ENCODE data around the gene CCK. TPM values are rescaled to one million over a fixed set of nuclear protein-coding genes. Genes with fewer than 3 reads are reported as not detected.

Gene CCK
- polyA plus RNA-seq, 2 of the 4 experiments (the other 2 are of a cell fraction): 0.16 to 0.36 TPM

GRCh38 chr3:42271786-42272185 is 5.8 kb upstream of the CCK start:
- DNase-seq (ENCODE audit: low read depth in 1 of 2, low spot score in 1 of 2) (no peak), FAIRE-seq (no peak), ATAC-seq (no peak)
- Histone ChIP-seq H3K4me3 (no peak overlapping the region), H3K4me2 (no peak overlapping the region), H3K27ac (no peak overlapping the region), H3K4me1 (no peaks in the 10 kb centered on the region), H3K9me3 (no peaks in the 10 kb centered on the region)
- no peak for TF ChIP-seq SMC3 (IDR thresholded peaks at IDR 0.05)
- TF ChIP-seq JUN (IDR thresholded peaks at IDR 0.05): no peak
- TF ChIP-seq TFCP2L1 (CRISPR knock-in tag; IDR thresholded peaks at IDR 0.05): no peak
- no peak for TF ChIP-seq KDM1A (IDR thresholded peaks at IDR 0.05; ENCODE audit: low read depth)
- no peak for TF ChIP-seq JUNB (IDR thresholded peaks at IDR 0.05)
- TF ChIP-seq TP53 (CRISPR knock-in tag; IDR thresholded peaks at IDR 0.05): no peak
- TF ChIP-seq NR3C1 (IDR thresholded peaks at IDR 0.05): no peak
- no peak for TF ChIP-seq RCOR1 (IDR thresholded peaks at IDR 0.05; ENCODE audit: low read depth, low read length)
- TF ChIP-seq PBX3 (IDR thresholded peaks at IDR 0.05): no peak
- TF ChIP-seq SREBF2 (IDR thresholded peaks at IDR 0.05): no peak
- no peak for TF ChIP-seq NFE2L2 (conservative IDR thresholded peaks at IDR 0.05; ENCODE audit: low read length)
- TF ChIP-seq ZSCAN20 (CRISPR knock-in tag; IDR thresholded peaks at IDR 0.05): no peak
- no peak for TF ChIP-seq ELK1 (IDR thresholded peaks at IDR 0.05; ENCODE audit: low read depth, low read length)
- ChIA-PET POLR2A (no interaction called here), CTCF (no interaction called here)

GRCh38 chr3:42270561-42270960 is 4.6 kb upstream of the CCK start:
- 55% methylated on average over 1 of the region's 1 CpG for WGBS (ENCODE audit: missing lambda C conversion rate)
- Histone ChIP-seq H3K4me3 (no peak overlapping the region), H3K4me2 (no peak overlapping the region), H3K9me3 (no peaks in the 10 kb centered on the region), H3K4me1 (no peaks in the 10 kb centered on the region), H3K27ac (no peak overlapping the region)
- FAIRE-seq (no peak), DNase-seq (ENCODE audit: low read depth in 1 of 2, low spot score in 1 of 2) (no peak), ATAC-seq (no peak)
- POLR2A ChIA-PET: no interaction called here
- TF ChIP-seq CBX8 (IDR thresholded peaks at IDR 0.05) (no peak), PBX3 (IDR thresholded peaks at IDR 0.05) (no peak), MAX (IDR thresholded peaks at IDR 0.05) (no peak), FOSB (CRISPR knock-in tag; IDR thresholded peaks at IDR 0.05) (no peak), ELK1 (IDR thresholded peaks at IDR 0.05; ENCODE audit: low read depth, low read length) (no peak), HOXA7 (CRISPR knock-in tag; IDR thresholded peaks at IDR 0.05) (no peak), ATOH8 (CRISPR knock-in tag; IDR thresholded peaks at IDR 0.05; ENCODE audit: low read depth) (no peak), PHF8 (IDR thresholded peaks at IDR 0.05; ENCODE audit: borderline replicate concordance, low read depth) (no peak), MAZ (IDR thresholded peaks at IDR 0.05; ENCODE audit: borderline replicate concordance, low read depth, low read length) (no peak), RFX5 (IDR thresholded peaks at IDR 0.05) (no peak), REST (IDR thresholded peaks at IDR 0.05) (no peak), CBX2 (IDR thresholded peaks at IDR 0.05; ENCODE audit: borderline replicate concordance, low read depth) (no peak), BHLHE40 (IDR thresholded peaks at IDR 0.05; ENCODE audit: low read depth, low read length) (no peak), CTCF (IDR thresholded peaks at IDR 0.05) (no peak), NR3C1 (IDR thresholded peaks at IDR 0.05) (no peak), FOXS1 (CRISPR knock-in tag; IDR thresholded peaks at IDR 0.05) (no peak)
- CTCF ChIA-PET: interaction anchor here (0.7 kb wide), 1 partner anchor 9 kb away, joined by 3 read pairs; no protein-coding TSS in a partner anchor

All from A549 (cell line).